Skeletal muscle satellite cell (primary cell): Measurements from ENCODE around the gene LCE6A.

Experiments
- H3K27me3 ChIP-seq: 2 replicates; pipeline ENCODE4 v1.7.0; 2013; ENCODE audit warnings: low read length; ENCODE audit not compliant: control insufficient read depth, insufficient read depth
- H3K36me3 ChIP-seq: 2 replicates; pipeline ENCODE4 v1.7.0; 2013; ENCODE audit warnings: mild to moderate bottlenecking, control low read depth, low read length; ENCODE audit not compliant: insufficient read depth
- H3K4me1 ChIP-seq: 2 replicates; pipeline ENCODE4 v1.7.0; 2013; ENCODE audit warnings: low read length; ENCODE audit not compliant: control insufficient read depth, insufficient read depth
- H3K4me2 ChIP-seq: 2 replicates; pipeline ENCODE4 v1.7.0; 2013; ENCODE audit warnings: mild to moderate bottlenecking, low read length
- H3K4me3 ChIP-seq: 2 replicates; pipeline ENCODE4 v1.7.0; 2013; ENCODE audit warnings: low read length
- H3K9ac ChIP-seq: 2 replicates; pipeline ENCODE4 v1.7.0; 2013; ENCODE audit warnings: mild to moderate bottlenecking, low read depth, low read length, moderate library complexity
- H3K9me3 ChIP-seq: replicated peaks from 2 replicates; pipeline ENCODE4 v1.7.0; 2013; ENCODE audit warnings: mild to moderate bottlenecking, control low read depth, low read length

LCE6A gene

DNA sequence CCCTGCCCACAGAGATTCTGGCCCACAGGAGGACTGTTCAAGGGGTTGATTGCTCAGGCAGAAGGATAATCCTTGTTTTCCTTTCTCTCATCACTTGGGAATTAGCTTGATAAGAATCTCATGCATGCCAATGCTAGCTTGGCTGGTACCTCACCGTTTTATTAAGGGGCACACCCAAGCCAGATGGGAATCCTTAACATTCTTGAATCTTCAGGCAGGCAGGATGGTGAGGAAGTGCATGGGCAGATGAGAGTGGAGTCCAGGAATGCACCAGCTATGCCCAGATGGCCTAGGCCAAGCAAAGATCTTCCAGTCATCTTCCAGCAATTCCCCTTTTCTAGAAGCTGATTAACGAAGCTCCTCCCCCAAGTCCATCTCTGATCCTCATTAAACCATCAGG is 13.0 kb downstream of the LCE6A start:
- Histone ChIP-seq H3K9ac (no peak overlapping the region), H3K9me3 (no peaks in the 10 kb centered on the region), H3K4me2 (no peak overlapping the region), H3K4me3 (no peak overlapping the region), H3K36me3 (no peaks in the 10 kb centered on the region), H3K4me1 (no peaks in the 10 kb centered on the region), H3K27me3 (no peaks in the 10 kb centered on the region)

DNA sequence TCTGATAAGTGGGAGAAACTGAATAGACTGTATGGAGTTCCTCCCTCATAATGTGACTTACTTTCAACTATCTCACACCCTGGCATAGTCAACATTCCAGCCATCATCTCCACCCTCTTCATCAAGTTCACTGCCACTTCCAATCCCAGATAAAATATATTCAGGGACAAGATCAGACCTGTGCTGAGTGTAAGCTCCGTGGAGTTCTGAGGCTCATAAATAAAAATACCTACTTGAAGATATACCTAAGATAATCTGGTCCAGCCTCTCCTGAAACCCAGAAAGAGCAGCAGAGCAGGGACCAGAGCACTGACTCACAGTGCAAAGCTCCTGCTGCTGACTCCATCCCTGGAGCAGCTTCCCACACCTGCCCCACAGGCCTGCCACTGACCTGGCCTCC is 15.4 kb downstream of the LCE6A start:
- no peak overlapping the region for H3K4me3 ChIP-seq
- H3K27me3 ChIP-seq: no peaks in the 10 kb centered on the region
- H3K9me3 ChIP-seq: no peaks in the 10 kb centered on the region
- no peaks in the 10 kb centered on the region for H3K36me3 ChIP-seq
- no peak overlapping the region for H3K9ac ChIP-seq
- no peaks in the 10 kb centered on the region for H3K4me1 ChIP-seq
- no peak overlapping the region for H3K4me2 ChIP-seq

DNA sequence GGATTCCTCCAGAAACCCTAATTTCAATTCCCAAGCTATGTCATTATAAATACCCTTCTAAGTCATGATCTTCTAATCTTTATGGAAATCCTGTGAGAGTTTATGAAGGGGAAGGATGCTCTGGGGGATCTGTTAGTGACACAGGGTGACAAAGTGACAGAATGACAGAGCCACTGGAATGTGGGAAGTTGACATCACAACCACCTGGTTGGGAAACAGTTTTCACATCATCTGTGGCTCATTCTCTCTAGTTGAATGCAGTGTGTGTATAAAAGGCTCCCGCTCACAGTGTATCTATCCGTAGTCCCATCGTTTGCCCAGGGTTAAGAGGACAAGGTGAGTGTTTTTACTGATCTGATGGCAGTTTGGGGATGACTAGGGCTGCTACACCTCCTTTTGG is 17.0 kb downstream of the LCE6A start, which contains the start of gene LCE7A:
Gene LCE7A, plus strand, starts transcription at position 301 of the 400 bp plus-strand sequence. CDS start 702 bp downstream, outside the sequence.
- no peak within 1 kb of the TSS for H3K4me3 ChIP-seq
- H3K4me1 ChIP-seq: no peaks in the 10 kb centered on the region
- H3K9ac ChIP-seq: no peak within 1 kb of the TSS
- H3K36me3 ChIP-seq: no peaks in the 10 kb centered on the region
- no peak within 1 kb of the TSS for H3K4me2 ChIP-seq
- no peaks in the 10 kb centered on the region for H3K9me3 ChIP-seq
- no peaks in the 10 kb centered on the region for H3K27me3 ChIP-seq

DNA sequence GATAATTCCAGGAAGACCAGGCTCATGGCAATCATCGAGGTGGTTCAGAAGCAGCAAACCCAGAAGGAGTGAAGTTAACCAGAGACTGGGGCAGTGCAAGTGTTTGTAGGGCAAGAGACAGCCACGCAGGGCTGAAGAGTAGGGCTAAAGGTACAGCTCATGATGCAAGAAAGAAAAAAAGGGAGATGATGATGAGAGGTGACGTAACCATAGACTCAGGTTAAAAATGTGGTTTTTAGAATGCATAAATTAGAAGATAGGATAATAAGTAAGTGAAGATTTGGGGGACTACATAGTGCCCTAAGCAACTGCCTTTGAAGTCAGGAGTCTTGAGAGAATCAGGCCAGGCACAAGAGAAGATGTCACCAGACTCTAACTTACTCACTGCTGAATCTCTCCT is 17.5 kb downstream of the LCE6A start:
- H3K4me2 ChIP-seq: no peak overlapping the region
- no peak overlapping the region for H3K4me3 ChIP-seq
- no peaks in the 10 kb centered on the region for H3K36me3 ChIP-seq
- no peaks in the 10 kb centered on the region for H3K4me1 ChIP-seq
- H3K9me3 ChIP-seq: no peaks in the 10 kb centered on the region
- no peak overlapping the region for H3K9ac ChIP-seq
- H3K27me3 ChIP-seq: no peaks in the 10 kb centered on the region

DNA sequence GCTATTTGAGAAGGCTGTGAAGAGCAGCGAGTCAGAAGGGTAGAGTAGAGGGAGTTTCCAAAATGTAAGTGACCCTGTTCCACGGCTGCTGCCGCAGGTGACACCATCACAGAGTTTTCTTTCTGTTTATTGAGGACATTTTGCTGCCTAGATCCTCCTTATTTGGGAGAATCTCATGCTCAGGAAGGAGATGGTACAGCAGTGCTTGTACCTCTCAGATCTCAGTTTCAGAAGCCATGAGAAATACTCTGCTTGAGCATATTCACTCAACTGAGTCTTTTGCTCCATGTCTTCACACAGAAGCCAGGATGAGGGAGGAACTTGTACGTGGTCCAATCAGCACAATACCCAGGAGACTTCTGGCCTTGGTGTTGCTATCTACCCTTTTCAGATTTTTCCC is 18.7 kb downstream of the LCE6A start:
- H3K36me3 ChIP-seq: no peaks in the 10 kb centered on the region

DNA sequence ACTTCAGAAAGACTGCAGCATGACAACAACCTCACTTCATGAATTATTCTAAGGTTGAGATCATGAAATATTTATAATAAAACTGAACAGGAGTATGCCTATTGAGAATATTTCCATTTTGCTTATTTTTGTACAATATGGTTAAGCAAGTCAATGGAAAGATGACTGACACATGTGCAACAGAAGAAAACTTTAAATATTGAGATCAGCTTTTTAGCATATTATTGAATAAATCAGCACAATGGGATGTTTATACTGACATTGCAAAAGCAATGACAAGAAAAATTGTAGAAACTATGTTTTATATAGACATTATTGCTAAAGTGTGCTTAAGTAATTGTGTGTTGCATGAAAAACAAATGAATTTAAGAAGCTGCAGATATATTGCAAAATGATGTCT is 21.8 kb downstream of the LCE6A start:
- H3K36me3 ChIP-seq: no peaks in the 10 kb centered on the region
- no peaks in the 10 kb centered on the region for H3K27me3 ChIP-seq
- no peaks in the 10 kb centered on the region for H3K4me1 ChIP-seq
- no peaks in the 10 kb centered on the region for H3K9me3 ChIP-seq
- no peak overlapping the region for H3K4me3 ChIP-seq
- no peak overlapping the region for H3K4me2 ChIP-seq
- H3K9ac ChIP-seq: no peak overlapping the region

More for the DNA sequence above, 18.7 kb downstream of the LCE6A start:
- H3K9me3 ChIP-seq: no peaks in the 10 kb centered on the region
- no peak overlapping the region for H3K9ac ChIP-seq
- no peak overlapping the region for H3K4me2 ChIP-seq
- H3K4me3 ChIP-seq: no peak overlapping the region
- H3K4me1 ChIP-seq: no peaks in the 10 kb centered on the region
- no peaks in the 10 kb centered on the region for H3K27me3 ChIP-seq

DNA sequence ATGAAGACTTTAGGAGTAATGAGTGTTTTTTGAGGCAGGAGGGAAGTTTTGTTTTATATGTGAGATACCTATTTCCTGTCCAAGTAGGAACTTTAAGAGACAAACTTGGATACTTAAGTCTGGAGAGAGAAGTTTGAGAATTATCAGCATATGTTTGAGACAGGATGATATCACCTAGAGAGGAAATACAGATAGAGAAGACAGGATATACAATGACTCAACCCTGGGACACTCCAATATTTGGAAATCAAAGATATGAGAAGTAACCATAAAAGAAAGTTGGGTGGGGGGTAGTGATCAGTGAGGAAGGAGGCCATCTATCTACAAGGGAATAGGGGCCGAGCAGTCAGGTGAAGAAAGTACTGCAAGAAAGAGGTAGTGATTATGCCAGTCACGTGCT is 23.7 kb downstream of the LCE6A start:
- no peaks in the 10 kb centered on the region for H3K27me3 ChIP-seq
- H3K36me3 ChIP-seq: no peaks in the 10 kb centered on the region
- no peaks in the 10 kb centered on the region for H3K4me1 ChIP-seq
- H3K9ac ChIP-seq: no peak overlapping the region
- H3K4me3 ChIP-seq: no peak overlapping the region
- no peaks in the 10 kb centered on the region for H3K9me3 ChIP-seq
- H3K4me2 ChIP-seq: no peak overlapping the region

- H3K9me3 ChIP-seq: no peaks in the 10 kb centered on the region
- no peak overlapping the region for H3K4me2 ChIP-seq
- no peak overlapping the region for H3K9ac ChIP-seq
- peaks cover 11% of the 10 kb centered on the region for H3K4me1 ChIP-seq
- no peak overlapping the region for H3K4me3 ChIP-seq
- no peaks in the 10 kb centered on the region for H3K36me3 ChIP-seq
- no peaks in the 10 kb centered on the region for H3K27me3 ChIP-seq
These were observed 27.3 kb downstream of the LCE6A start for GRCh38 chr1:152869808-152870419.

DNA sequence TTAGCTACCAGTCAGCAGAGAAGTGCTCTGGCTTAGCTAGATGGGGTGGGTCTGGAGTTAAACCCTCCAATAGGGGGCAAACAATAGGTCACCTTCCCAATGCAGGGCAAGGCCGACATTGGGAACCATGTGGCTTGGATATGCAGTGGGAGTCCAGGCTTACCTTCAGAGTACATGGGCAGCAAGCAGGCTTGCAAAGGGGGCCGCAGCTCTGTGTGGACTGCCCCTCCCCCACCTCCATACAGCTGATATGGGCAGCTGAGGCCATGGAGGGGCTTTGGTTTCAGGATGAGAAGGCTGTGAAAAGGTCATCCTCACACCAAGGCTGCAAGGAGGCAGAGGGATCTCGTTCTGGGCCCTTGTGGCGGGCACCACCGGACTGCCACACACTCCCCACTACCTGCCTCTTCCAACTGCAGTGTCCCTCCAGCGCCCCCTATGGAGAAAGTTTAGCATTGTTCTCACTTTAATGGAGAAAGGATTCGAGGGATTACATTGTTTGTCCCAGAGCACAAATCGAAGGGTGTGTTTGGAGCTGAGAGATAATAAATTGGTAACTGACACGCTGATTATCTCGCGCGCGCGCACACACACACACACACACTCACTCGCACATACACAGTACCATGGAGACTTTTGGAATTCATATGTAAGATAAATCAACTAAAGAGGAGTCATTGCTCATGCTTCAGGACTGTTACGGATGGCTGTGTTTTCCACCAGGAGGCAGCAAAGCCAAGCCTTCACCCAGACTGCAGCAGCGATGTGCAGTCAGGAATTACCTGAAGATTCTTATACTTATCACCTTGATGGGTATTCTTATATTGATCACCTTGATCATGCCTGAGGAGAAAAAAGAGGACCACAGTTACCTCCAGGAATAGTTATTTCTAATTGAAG is 28.4 kb downstream of the LCE6A start:
- H3K36me3 ChIP-seq: no peaks in the 10 kb centered on the region
- H3K9me3 ChIP-seq: no peaks in the 10 kb centered on the region
- peaks cover 11% of the 10 kb centered on the region for H3K4me1 ChIP-seq
- H3K27me3 ChIP-seq: no peaks in the 10 kb centered on the region
- H3K4me2 ChIP-seq: no peak overlapping the region
- H3K9ac ChIP-seq: no peak overlapping the region
- H3K4me3 ChIP-seq: no peak overlapping the region

- no peak overlapping the region for H3K4me2 ChIP-seq
- H3K4me1 ChIP-seq: peaks cover 11% of the 10 kb centered on the region
- H3K9ac ChIP-seq: no peak overlapping the region
- no peaks in the 10 kb centered on the region for H3K9me3 ChIP-seq
- no peaks in the 10 kb centered on the region for H3K36me3 ChIP-seq
- H3K4me3 ChIP-seq: no peak overlapping the region
- H3K27me3 ChIP-seq: no peaks in the 10 kb centered on the region
These were observed 29.1 kb downstream of the LCE6A start for GRCh38 chr1:152871731-152872126.

- no peaks in the 10 kb centered on the region for H3K36me3 ChIP-seq
- peak overlapping the region; percentile 35 for H3K4me2 ChIP-seq
- H3K9me3 ChIP-seq: no peaks in the 10 kb centered on the region
- no peak overlapping the region for H3K9ac ChIP-seq
- H3K4me3 ChIP-seq: no peak overlapping the region
- peaks cover 11% of the 10 kb centered on the region for H3K4me1 ChIP-seq
- H3K27me3 ChIP-seq: no peaks in the 10 kb centered on the region
These were observed 30.8 kb downstream of the LCE6A start for GRCh38 chr1:152873495-152873894.

DNA sequence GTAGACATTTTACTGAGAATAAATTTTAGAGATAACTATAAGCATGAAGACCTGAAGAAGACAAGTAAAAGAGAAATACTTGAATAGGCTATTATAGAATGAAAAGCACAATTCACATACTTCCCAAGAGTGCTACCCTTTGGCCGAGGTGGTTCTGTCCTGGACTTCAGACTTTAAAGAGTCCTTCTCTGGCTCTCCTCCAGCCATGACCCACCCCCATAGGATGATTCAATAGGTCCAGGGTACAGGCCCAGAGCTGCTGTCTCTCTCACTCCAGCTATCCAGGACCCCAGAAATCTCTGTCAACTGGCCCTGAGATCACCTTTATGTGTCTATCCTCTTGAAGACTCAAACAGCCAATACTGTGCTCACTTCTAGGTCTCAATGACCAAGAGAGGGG is 34.2 kb downstream of the LCE6A start:
- H3K9me3 ChIP-seq: no peaks in the 10 kb centered on the region

More for the DNA sequence above, 34.2 kb downstream of the LCE6A start:
- Histone ChIP-seq H3K9ac (no peak overlapping the region), H3K4me1 (peaks cover 11% of the 10 kb centered on the region), H3K4me3 (no peak overlapping the region), H3K36me3 (no peaks in the 10 kb centered on the region), H3K4me2 (no peak overlapping the region), H3K27me3 (no peaks in the 10 kb centered on the region)
